Suprapubic skin (tissue), 4 donors: ENCODE data around the gene PNKP. TPM values are rescaled to one million over a fixed set of nuclear protein-coding genes. Genes with fewer than 3 reads are reported as not detected.

Source experiments
- DNase-seq, 2 donors: peaks; one replicate each; pipeline ENCODE4 v3.0.0-alpha.2; 2019; ENCODE audit warnings: low spot score in 2 of 2
- H3K27ac ChIP-seq: fragments of 200-600 bp; sonication (generic); one replicate; pipeline ENCODE4 v1.5.1; 2019
- H3K27me3 ChIP-seq: fragments of 200-600 bp; sonication (generic); one replicate; pipeline ENCODE4 v1.5.1; 2019
- H3K36me3 ChIP-seq: fragments of 200-600 bp; sonication (generic); one replicate; pipeline ENCODE4 v1.5.1; 2019
- H3K4me1 ChIP-seq: fragments of 200-600 bp; sonication (generic); one replicate; pipeline ENCODE4 v1.5.1; 2019
- H3K4me3 ChIP-seq: fragments of 200-600 bp; sonication (generic); one replicate; pipeline ENCODE4 v1.5.1; 2019; ENCODE audit warnings: mild to moderate bottlenecking
- H3K9me3 ChIP-seq: fragments of 200-600 bp; sonication (generic); one replicate; pipeline ENCODE4 v1.5.1; 2019
- CTCF ChIP-seq, 2 donors: fragments of 200-600 bp in 1 of 2; fragments of 450-650 bp in 1 of 2; sonication (generic) in 1 of 2; IDR thresholded peaks; one replicate each; pipeline ENCODE4 v1.5.1; 2016 to 2019; ENCODE audit warnings: antibody characterized with exemption in 2 of 2, mild to moderate bottlenecking in 1 of 2, moderate library complexity in 1 of 2
- EP300 ChIP-seq: sonication (generic); formaldehyde crosslinking; IDR thresholded peaks from one replicate; pipeline ENCODE4 v1.6.1; 2017; ENCODE audit warnings: antibody characterized with exemption
- POLR2A ChIP-seq, 2 donors: fragments of 450-650 bp; IDR thresholded peaks; one replicate each; pipeline ENCODE4 v1.6.1; 2017; ENCODE audit warnings: antibody characterized with exemption in 2 of 2, mild to moderate bottlenecking in 2 of 2, moderate library complexity in 2 of 2
- POLR2AphosphoS5 ChIP-seq, 3 donors: sonication (generic); formaldehyde crosslinking; IDR thresholded peaks; one replicate each; pipeline ENCODE4 v1.6.1; 2017; ENCODE audit warnings: antibody characterized with exemption in 3 of 3
- WGBS: methylation state at CpG from one replicate; pipeline ENCODE4 v1.1.5; 2018; 5-methylcytosine and 5-hydroxymethylcytosine counted together
- total RNA-seq, 4 donors: library from RNA; depleted of rRNA; stranded (reverse); fragments of >200 nt; gene quantifications; one replicate each; pipeline ENCODE4 v1.1.0, GENCODE V29; 2016

The PNKP gene
- total RNA-seq, 4 donors from 2014 or later = 26.0 to 53.3 (median 40.5) TPM

- TF ChIP-seq POLR2AphosphoS5 (IDR thresholded peaks at IDR 0.05) = no peak
- no peak for TF ChIP-seq POLR2A (IDR thresholded peaks at IDR 0.05)
- no peak for TF ChIP-seq EP300
- TF ChIP-seq CTCF (IDR thresholded peaks at IDR 0.05) = no peak
- Histone ChIP-seq H3K27me3 (no peaks in the 10 kb centered on the region), H3K36me3 (peaks cover 75% of the 10 kb centered on the region), H3K27ac (no peak overlapping the region), H3K4me1 (peaks cover 34% of the 10 kb centered on the region), H3K9me3 (no peaks in the 10 kb centered on the region), H3K4me3 (no peak overlapping the region)
- 94% methylated on average over 14 of the region's 26 CpGs for WGBS
- DNase-seq = peak in 1 of 2 donors; percentile 61
Observed at GRCh38 chr19:49857061-49857837, 10.1 kb downstream of the PNKP start.

GRCh38 chr19:49856574-49857021, 10.8 kb downstream of the PNKP start:
- TF ChIP-seq CTCF (IDR thresholded peaks at IDR 0.05) (no peak), EP300 (no peak), POLR2AphosphoS5 (IDR thresholded peaks at IDR 0.05) (no peak), POLR2A (IDR thresholded peaks at IDR 0.05) (no peak)
- H3K4me1 ChIP-seq = peaks cover 40% of the 10 kb centered on the region
- no peak overlapping the region for H3K4me3 ChIP-seq
- no peaks in the 10 kb centered on the region for H3K9me3 ChIP-seq
- H3K27ac ChIP-seq = no peak overlapping the region
- WGBS = no CpG with 5 or more reads among the region's 18 CpGs
- no peaks in the 10 kb centered on the region for H3K27me3 ChIP-seq
- peak in 1 of 2 donors; percentile 64 for DNase-seq
- peaks cover 69% of the 10 kb centered on the region for H3K36me3 ChIP-seq

GRCh38 chr19:49855676-49856573, 11.5 kb downstream of the PNKP start:
- peaks cover 63% of the 10 kb centered on the region for H3K36me3 ChIP-seq
- WGBS = 87% methylated on average over 15 of the region's 21 CpGs
- peaks cover 34% of the 10 kb centered on the region for H3K4me1 ChIP-seq
- no peak for TF ChIP-seq EP300
- H3K27ac ChIP-seq = no peak overlapping the region
- H3K27me3 ChIP-seq = no peaks in the 10 kb centered on the region
- DNase-seq = peak in 1 of 2 donors; percentile 63
- no peaks in the 10 kb centered on the region for H3K9me3 ChIP-seq
- no peak overlapping the region for H3K4me3 ChIP-seq

- WGBS = 83% methylated on average over 12 of the region's 12 CpGs
- Histone ChIP-seq H3K9me3 (no peaks in the 10 kb centered on the region), H3K27me3 (no peaks in the 10 kb centered on the region), H3K36me3 (peaks cover 57% of the 10 kb centered on the region), H3K4me1 (peaks cover 30% of the 10 kb centered on the region), H3K27ac (no peak overlapping the region), H3K4me3 (no peak overlapping the region)
- DNase-seq = no peak
- TF ChIP-seq CTCF (IDR thresholded peaks at IDR 0.05) = no peak
- TF ChIP-seq EP300 = no peak
- TF ChIP-seq POLR2AphosphoS5 (IDR thresholded peaks at IDR 0.05) = no peak
- no peak for TF ChIP-seq POLR2A (IDR thresholded peaks at IDR 0.05)
Observed at GRCh38 chr19:49855277-49855675, 12.1 kb downstream of the PNKP start.

- peaks cover 37% of the 10 kb centered on the region for H3K4me1 ChIP-seq
- 89% methylated on average over 17 of the region's 39 CpGs for WGBS
- DNase-seq = peak in 1 of 2 donors; percentile 66
- H3K27me3 ChIP-seq = no peaks in the 10 kb centered on the region
- H3K9me3 ChIP-seq = no peaks in the 10 kb centered on the region
- TF ChIP-seq POLR2A (IDR thresholded peaks at IDR 0.05) = no peak
- no peak for TF ChIP-seq CTCF (IDR thresholded peaks at IDR 0.05)
- no peak for TF ChIP-seq EP300
- no peak overlapping the region for H3K4me3 ChIP-seq
- peaks cover 51% of the 10 kb centered on the region for H3K36me3 ChIP-seq
- H3K27ac ChIP-seq = no peak overlapping the region
Observed at GRCh38 chr19:49854378-49855263, 12.8 kb downstream of the PNKP start.
